HG02943 (cell line): ENCODE results near the gene ZFP64.
"Not testable (repeated sequence)": the region's sequence is repeated elsewhere in the genome, so short reads cannot be mapped to it uniquely, and the experiment has no call there.

ENCODE experiments used
- ATAC-seq: cut with Tn5 transposase; IDR thresholded peaks from one replicate; pipeline ENCODE4 v1.9.1; 2021; ENCODE audit warnings: mild to moderate bottlenecking, low read depth, moderate library complexity; ENCODE audit not compliant: unreplicated experiment

ZFP64 gene

DNA sequence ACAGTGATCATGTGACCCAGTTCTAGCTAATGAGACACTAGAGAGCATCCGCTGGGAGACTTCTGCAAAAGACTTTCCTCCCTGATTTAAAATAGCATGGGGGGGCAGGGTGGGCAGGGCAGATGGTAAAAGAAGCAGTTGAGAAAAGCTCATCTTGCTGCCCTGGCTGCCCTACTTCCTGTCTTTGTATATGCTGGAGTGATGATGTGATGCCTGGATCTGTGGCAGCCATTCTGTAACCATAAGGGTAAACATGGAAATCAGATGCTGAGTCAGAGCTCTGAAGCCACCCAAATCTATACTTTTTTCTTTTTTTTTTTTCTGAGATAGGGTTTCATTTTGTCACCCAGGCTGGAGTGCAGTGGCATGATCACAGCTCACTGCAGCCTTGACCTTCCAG is 25.4 kb downstream of the ZFP64 start:
- ATAC-seq: no peak

DNA sequence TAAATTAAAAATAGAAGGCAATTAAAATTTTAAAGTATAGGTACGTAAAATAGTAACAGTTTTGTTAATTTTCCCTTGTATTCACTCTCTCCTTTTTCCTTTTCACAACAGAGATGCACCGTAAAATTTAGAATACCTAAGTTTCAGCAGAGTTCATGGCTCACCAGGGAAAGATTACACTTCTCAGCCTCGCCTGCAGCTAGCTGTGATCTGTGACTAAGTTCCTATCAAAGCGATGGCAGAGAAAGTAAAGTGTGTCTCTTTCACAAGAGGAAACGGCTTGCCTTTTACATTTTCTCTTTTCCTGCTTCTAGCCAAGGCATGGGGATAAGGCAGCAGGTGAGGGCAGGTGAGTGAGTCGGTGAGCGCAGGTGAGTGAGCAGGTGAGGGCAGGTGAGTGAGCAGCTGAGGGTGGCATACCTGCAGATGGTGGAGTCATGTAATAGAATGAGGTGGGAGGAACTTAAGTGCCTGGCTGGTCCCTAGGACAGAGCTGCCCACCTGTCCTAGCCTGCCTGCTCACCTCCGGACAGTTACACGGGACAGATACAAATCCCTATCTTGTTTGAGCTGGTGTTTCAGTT is 30.9 kb downstream of the ZFP64 start:
- no peak for ATAC-seq

DNA sequence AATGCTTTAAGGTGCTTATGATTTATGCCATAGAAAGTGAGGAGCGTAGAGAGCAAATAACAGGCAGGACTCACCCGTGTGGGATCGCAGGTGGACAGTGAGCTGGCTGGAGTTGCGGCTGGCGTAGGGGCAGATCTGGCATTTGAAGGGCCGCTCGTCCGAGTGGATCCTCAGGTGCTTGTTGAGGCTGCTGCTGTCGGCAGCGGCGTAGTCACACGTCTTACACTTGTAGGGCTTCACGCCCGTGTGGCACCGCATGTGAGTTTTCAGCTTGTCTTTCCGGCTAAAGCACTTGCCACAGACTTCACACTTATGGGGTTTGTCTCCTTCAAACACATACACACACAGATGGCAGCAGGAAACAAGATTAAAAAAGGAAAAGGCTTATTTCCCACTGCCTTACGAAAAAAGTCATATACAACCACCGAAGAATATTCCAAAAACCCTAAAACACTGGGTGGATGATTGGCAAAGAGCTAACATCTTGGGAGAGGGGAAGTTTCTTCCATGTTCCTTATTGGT is 31.5 kb downstream of the ZFP64 start:
- no peak for ATAC-seq

DNA sequence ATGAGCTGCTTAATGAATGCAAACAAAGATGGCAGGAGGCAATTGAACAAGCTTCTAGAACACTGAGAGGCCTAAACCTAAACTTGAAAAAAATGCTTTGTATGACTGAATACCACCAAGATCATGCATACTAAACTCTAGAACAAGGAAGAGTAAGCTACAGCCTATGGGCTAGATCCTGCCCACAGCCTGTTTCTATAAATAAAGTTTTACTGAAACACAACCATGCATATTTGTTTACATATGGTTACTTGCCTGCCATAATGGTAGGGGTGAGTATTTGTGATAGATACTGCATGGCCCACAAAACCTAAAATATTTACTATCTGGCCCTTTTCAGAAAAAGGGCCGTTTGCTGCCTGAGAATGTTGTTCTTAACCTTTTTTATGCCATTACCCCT is 37.0 kb downstream of the ZFP64 start:
- no peak for ATAC-seq

DNA sequence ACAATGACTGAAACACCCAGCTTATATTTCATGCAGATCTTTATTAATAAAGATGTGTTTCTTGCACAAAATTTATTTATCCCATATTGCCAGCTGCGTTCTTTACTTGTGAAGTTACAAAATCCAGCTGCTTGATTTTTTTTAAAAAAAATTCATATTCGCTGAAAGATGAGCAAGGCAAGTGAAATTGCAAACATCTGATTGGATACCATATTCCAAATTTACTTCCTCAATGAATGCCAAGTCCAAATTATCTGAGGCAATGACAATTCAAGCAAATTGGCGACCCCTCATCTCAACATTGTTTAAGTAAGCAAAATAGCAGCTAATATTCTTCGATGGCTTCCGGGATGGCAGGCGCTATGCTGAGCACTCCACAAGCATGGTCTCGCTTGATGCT is 37.7 kb downstream of the ZFP64 start:
- no peak for ATAC-seq

DNA sequence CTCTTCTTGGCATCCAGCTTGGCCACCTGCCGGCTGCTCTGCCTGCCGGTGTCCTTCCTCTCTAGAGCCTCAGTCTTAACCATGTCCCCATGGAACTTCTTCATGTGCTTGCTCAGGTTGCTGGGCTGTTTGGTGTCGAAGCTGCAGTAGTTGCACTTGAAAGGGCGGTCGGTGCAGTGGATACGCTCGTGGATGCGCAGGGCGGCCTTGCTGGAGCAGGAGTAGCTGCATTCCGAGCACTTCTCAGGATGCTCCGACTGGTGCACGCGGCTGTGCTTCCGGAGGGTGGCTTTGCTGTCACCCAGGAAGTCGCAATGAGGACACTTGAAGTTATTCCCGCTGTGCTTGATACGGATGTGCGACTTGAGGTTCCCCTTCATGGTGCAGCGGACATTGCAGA is 38.7 kb downstream of the ZFP64 start:
- no peak for ATAC-seq

DNA sequence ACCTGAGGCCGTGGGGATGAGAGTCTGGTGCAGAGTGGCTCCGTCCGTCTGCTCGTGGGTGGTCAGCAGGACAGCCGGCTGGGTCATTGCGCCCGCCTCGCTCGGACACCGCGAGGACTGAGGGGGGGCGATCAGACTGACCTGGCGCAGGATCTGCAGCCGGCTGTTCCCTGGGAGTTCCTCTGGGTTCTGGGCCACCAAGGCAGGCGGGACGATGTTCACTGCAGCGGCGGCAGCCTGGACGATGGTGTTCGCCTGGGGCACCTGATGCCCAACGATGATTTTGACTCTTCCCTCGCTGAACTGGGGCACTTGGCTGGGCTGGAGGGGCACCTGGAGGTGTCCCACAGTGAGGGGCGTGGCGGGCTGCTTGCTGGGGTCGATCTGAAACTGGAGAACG is 39.2 kb downstream of the ZFP64 start:
- no peak for ATAC-seq

DNA sequence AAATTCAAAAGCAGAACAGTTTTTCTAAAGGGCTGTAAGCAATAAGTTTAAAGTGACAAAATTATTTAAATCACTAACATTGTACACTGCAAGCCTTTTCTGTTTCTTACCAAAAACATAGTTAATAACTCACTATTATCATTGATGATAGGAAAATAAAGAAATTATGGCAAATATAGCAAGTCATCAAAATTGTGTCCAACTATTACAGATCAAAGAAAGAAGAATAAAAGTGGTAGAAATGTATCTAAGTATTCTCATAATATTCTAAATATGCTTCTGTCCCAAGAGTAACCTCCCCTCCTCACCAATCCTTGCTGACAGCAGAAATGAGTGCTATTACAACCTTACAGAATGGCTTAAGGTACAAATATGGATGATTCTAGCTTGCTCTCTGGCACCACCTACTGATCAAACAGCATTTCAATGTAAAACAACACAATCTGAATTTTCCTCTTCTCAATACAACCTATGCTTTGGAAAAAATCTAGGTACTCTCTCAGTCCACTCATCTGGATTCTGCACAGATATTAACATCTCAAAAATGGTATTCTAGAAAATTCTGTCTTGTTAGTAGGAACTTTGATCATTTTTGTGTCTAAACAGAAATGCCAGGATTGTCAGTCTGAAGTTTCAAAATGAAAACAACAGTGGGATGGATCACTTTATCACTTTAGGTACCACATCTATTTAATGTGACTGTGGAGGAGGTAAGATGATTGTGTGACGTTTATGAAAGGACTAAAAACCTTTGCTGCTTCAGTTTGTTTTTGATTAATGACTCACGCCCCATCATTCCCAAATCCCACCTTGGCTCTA is 40.9 kb downstream of the ZFP64 start:
- ATAC-seq: no peak

DNA sequence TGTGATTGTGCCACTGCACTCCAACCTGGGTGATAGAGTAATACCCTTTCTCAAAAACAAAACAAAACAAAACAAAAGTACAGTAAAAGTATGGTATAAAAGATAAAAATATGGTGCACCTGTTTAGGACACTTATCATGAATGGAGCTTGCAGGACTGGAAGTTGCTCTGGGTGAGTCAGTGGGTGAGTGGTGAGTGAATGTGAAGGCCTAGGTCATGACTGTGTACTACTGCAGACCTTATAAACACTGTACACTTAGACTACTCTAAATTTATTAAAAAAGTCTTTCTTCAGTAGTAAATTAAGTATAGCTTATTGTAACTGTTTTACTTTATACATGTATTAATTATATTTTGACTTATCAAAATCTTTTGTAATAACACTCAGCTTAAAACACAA is 46.0 kb downstream of the ZFP64 start:
- no peak for ATAC-seq

DNA sequence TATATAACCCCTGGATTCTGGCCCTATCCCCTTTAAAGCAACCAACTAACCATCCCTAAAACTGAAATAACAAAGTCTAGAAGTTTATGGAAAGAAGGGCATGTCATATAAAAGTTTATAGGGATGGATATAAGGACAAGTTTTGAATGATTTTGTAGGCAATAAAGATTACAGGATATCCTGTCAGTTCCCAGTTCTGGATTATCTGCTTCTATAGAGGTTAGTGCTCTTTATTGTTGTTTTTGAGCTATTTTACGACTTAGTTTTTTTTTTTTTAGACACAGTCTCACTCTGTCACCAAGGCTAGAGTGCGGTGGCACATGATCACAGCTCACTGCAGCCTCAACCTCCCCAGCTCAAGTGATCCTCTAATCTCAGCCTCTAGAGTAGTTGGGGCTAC is 48.3 kb downstream of the ZFP64 start:
- ATAC-seq: no peak

DNA sequence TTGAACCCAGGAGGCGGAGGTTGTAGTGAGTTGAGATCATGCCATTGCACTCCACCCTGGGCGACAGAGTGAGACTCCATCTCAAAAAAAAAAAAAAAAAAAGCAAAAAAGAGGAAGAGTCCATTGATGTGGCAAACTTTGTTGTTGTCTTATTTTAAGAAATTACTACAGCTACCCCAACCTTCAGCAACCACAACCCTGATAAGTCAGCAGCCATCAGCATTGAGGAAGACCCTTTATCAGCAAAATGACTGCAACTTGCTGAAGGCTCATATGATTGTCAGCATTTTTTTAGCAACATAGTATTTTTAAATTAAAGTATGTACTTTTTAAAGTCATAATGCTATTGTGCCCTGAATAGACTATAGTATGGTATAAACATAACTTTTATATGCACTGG is 48.8 kb downstream of the ZFP64 start:
- ATAC-seq: no peak

DNA sequence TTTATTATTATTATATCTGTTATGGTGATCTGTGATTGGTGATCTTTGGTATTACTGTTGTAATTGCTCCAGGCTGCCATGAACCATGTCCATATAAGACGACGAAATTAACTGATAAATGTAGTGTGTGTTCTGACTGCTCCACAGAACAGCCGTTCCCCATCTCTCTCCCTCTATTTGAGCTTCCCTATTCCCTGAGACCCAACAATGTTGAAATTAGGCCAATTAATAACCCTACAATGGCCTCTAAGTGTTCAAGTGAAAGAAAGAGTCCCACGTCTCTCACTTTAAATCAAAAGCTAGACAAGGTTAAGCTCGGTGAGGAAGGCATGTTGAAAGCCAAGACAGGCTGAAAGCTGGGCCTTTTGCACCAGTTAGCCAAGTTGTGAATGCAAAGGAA is 51.6 kb downstream of the ZFP64 start:
- ATAC-seq: no peak

DNA sequence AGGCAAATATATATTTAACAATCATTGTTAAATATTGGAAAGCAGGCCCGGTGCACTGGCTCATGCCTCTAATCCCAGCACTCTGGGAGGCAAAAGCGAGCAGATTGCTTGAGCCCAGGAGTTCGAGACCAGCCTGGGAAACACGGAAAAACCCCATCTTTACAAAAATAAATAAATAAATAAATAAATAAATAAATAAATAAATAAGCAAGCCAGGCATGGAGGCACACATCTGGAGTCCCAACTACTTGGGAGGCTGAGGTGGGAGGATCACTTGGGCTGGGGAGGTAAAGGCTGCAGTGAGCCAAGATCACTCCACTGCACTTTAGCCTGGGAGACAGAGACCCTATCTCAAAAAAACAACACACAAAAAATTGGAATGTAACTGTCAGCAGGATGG is 53.7 kb downstream of the ZFP64 start:
- ATAC-seq: no peak

DNA sequence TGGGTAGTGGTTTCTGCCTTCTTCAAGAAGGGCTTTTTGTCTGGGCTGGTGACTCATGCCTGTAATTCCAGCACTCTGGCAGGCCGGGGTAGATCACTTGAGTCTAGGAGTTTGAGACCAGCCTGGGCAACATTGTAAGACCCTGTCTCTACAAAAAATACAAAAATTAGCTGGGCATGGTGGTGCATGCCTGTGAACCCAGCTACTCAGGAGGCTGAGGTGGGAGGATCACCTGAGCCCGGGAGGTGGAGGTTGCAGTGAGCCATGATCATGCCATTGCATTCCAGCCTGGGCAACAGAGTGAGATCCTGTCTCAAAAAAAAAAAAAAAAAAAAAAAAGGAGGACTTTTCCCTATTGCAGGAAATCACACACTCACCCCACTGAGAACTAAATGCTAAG is 57.9 kb downstream of the ZFP64 start:
- not testable (repeated sequence) for ATAC-seq

DNA sequence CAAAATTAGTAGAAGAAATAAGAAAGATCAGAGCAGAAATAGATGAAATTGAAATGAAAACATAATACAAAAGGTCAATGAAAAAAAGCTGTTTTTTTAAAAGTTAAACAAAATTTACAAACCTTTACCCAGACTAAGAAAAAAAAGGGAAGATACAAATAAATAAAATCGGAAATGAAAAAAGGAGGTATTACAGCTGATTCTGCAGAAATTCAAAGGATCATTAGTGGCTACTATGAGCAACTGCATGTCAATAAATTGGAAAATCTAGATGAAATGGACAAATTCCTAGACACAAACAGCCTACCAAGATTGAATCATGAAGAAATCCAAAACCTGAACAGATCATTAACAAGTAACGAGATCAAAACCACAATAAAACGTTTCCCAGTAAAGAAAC is 59.2 kb downstream of the ZFP64 start:
- no peak for ATAC-seq

DNA sequence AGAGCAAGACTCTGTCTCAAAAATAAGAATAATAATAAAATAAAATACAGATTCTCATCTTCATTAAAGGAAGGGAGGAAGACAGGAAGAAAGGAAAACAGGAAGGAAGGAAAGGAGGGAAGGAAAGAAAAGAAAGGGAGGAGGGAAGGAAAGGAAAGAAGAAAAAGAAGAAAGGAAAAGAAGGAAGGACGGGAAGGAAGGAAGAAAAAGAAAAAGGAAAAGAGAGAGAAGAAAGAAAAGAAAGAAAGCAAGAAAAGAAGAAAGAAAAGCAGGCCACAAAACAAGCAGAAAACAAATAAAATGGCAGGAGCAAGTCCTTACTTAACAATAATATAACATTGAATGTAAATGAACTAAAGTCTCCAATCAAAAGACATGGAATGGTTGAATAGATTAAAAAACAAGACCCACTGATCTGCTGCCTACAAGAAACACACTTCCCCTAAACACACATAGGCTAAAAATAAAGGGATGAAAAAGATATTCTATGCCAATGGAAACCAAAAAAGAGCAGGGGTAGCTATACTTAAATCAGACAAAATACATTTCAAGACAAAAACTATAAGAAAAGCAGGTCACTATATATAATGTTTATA is 60.4 kb downstream of the ZFP64 start:
- no peak for ATAC-seq

DNA sequence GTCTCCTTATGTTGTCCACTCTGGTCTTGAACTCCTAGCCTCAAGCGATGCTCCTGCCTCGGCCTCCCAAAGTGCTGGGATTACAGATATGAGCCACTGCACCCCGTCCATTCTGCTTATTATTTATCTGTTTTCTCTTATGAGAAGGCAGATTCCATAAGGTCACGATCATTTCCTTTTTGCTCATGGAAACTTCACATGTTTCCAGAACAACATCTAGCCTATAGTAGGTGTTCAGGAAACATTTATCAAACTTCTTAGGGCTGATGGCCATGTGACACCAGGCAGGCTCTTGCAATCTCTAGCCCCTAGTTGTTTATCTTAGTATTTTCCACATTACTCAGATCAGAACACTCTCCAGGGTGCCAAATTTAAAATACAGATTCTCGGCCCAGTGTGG is 61.2 kb downstream of the ZFP64 start:
- no peak for ATAC-seq

DNA sequence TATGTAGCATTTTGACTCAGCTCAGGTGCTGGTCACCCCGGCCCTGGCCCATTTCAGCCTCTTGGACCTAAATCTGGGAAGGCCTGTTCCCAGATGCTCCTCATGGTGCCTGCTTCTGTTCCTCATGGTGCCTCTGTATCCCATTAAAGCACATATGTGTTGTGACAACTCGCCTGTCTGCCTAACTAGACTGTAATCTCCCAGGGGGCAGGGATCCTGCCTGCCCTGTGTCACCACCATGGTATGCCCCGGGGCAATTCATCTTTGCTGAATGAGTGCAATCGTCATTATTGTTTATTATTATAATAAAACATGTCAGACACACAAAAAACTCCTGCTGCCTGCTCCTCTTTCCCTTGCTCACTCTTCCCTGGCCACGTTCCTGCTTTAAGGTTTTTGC is 62.0 kb downstream of the ZFP64 start:
- ATAC-seq: no peak

DNA sequence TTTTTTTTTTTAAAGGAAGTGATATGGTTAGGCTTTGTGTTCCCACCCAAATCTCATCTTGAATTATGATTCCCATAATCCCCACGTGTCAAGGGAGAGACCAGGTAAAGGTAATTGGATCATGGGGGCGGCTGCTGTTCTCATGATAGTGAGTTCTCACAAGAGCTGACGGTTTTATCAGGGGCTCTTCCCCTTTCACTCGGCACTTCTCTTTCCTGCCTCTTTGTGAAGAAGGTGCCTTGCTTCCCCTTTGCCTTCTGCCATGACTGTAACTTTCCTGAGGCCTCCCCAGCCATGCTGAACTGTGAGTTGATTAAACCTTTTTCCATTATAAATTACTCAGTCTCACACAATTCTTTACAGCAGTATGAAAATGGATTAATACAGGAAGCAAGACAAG is 64.3 kb downstream of the ZFP64 start:
- ATAC-seq: no peak

DNA sequence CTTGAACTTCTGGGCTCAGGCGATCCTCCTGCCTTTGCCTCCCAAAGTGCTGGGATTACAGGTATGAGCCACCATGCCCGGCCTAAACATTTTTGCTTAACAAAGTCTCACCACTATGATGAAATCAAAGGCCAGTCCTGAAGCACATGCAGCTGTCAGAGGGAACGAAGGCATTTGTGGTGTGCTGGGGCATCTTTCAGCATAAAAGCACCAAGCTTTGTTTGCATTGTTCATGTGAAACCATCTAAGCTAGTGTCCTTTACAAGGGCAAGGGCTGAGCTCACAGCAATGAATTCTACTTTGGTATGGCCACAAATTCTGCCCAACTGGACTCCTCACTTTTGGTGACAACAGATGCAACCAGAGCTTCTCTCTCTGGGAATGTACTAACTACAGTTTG is 66.8 kb downstream of the ZFP64 start:
- no peak for ATAC-seq

DNA sequence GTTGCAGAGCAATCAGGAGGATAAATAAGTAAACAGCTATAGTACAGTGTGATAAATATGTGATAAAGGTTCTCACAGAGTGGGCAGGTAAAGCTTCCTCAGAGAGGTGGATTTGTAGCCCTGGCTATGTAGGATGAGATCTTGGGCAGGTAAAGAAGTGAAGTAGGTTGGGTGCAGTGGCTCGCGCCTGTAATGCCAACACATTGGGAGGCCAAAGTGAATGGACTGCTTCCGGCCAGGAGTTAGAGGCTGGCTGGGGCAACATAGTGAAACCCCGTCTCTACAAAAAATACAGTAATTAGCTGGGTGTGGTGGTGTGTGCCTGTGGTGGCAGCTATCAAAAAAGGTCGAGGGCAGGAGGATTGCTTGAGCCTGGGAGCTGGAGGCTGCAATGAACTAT is 72.9 kb downstream of the ZFP64 start:
- no peak for ATAC-seq
